ENCODE measurements around the gene CFAP251.
"Not testable (repeated sequence)": the region's sequence is repeated elsewhere in the genome, so short reads cannot be mapped to it uniquely, and the experiment has no call there.

CFAP251 gene

GRCh38 chr12:121982950-121983349 lies 64.6 kb downstream of the CFAP251 start:
- DNase-seq (ENCODE audit: low spot score), result no peak
- in situ Hi-C loops (cut with MboI; ENCODE audit: low pct_unique_long_range_greater_than_20kb, low sequenced_read_pairs, unreplicated experiment), result no loop called here
- TF ChIP-seq CTCF (IDR thresholded peaks at IDR 0.05; ENCODE audit: extremely low read depth, insufficient read depth, missing control alignments), result no peak

GRCh38 chr12:121983536-121984210 lies 65.3 kb downstream of the CFAP251 start:
- no peak for TF ChIP-seq CTCF (IDR thresholded peaks at IDR 0.05; ENCODE audit: extremely low read depth, insufficient read depth, missing control alignments)
- no peak for DNase-seq (ENCODE audit: low spot score)
- in situ Hi-C loops (cut with MboI; ENCODE audit: low pct_unique_long_range_greater_than_20kb, low sequenced_read_pairs, unreplicated experiment), result no loop called here

DNA sequence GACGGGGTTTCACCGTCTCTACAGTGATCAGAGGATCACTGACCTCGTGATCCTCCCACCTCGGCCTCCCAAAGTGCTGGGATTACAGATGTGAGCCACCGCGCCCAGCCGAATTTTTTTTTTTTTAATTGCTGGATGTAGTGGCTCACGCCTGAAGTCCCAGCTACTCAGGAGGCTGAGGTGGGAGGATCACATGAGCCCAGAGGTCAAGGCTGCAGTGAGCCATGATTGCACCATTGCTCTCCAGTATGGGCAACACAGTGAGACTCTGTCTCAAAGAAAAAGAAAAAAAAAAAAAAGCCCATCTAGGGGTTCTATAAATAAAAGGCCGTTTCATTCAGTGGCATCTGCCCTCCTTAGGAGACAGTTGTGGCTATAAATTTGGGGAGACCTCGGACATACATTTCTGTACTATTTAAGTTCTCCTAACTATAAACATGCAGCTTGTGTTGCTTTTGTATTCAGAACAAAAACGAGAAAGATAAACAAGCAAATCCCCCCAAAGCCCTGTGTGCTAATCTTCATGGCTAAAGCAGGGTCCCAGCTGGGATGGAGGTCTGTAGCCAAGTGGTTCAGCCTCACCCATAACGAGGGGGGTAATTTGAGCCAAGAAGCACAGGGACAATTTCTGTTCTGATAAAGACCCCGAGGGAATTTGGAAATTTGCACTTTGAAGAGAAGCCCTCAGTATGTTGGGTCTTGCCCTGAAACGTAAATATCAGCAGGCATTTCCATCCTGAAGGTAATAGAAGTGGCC lies 68.3 kb downstream of the CFAP251 start:
- in situ Hi-C loops (cut with MboI; ENCODE audit: low pct_unique_long_range_greater_than_20kb, low sequenced_read_pairs, unreplicated experiment), result no loop called here
- DNase-seq (ENCODE audit: low spot score), result no peak
- no peak for TF ChIP-seq CTCF (IDR thresholded peaks at IDR 0.05; ENCODE audit: extremely low read depth, insufficient read depth, missing control alignments)

- DNase-seq (ENCODE audit: low spot score); in situ Hi-C loops (cut with MboI; ENCODE audit: low pct_unique_long_range_greater_than_20kb, low sequenced_read_pairs, unreplicated experiment): not testable (repeated sequence)
Measured at GRCh38 chr12:121988519-121988918, 70.1 kb downstream of the CFAP251 start.

DNA sequence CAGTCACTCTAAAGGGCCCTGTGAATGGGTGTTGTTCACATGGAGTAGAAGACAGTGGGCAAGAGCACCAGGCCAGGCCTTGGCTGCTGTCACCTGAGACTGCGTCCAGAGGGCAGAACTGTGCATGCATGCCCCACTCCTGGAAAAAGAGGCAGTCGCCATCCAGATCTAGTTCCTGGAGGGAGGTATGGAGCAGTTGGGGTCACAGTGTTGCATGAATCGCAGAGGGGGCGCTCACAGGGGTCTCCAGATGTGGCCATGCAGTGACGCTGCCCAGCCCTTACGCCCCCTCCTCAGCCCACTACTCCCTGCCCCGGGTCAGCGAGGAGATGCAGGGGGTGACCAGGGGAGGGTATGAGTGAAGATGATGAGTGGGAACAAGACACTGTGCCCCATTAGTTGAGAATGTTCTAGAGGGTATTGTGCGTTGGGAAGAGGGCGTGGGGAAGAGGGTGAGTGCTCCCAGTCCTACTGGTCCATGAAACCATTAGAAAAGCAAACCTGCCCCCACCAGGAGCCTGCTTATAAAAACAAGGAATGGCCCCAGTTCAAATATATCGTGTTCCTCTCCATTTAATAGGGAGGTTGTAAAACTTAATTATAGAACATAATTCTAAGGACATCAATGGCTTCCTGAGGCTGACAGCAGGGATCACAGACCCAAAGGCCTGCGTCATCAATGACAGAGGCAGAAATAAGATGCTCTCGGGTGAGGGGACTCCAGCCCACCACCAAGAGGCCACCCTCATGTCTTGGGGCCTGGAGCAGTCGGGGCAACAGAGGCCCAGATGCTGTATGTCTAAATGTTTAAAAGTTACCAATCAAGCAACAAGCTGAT lies 71.1 kb downstream of the CFAP251 start:
- in situ Hi-C loops (cut with MboI; ENCODE audit: low pct_unique_long_range_greater_than_20kb, low sequenced_read_pairs, unreplicated experiment), result no loop called here

GRCh38 chr12:121990114-121990647 lies 71.8 kb downstream of the CFAP251 start:
- in situ Hi-C loops (cut with MboI; ENCODE audit: low pct_unique_long_range_greater_than_20kb, low sequenced_read_pairs, unreplicated experiment), result no loop called here
- TF ChIP-seq CTCF (IDR thresholded peaks at IDR 0.05; ENCODE audit: extremely low read depth, insufficient read depth, missing control alignments), result no peak
- no peak for DNase-seq (ENCODE audit: low spot score)

More for the DNA sequence above, 71.1 kb downstream of the CFAP251 start:
- DNase-seq (ENCODE audit: low spot score), result no peak
- no peak for TF ChIP-seq CTCF (IDR thresholded peaks at IDR 0.05; ENCODE audit: extremely low read depth, insufficient read depth, missing control alignments)
